HEK293 (cell line): ENCODE data around the gene ZFAND3.

ENCODE experiments used
- CTCF ChIA-PET: fragments of 350-600 bp; formaldehyde crosslinking; extraction: SDS; loops from one replicate; lab custom pipeline; 2021; ENCODE audit warnings: antibody characterized with exemption; lab: Yijun Ruan, JAX
- POLR2A ChIA-PET: fragments of 300-600 bp; formaldehyde crosslinking; extraction: SDS; loops from one replicate; lab custom pipeline; 2020; ENCODE audit warnings: antibody characterized with exemption, inconsistent platforms; lab: Yijun Ruan, JAX
- H3K27ac ChIP-seq: fragments of 200-500 bp; sonication (Bioruptor generic); 2 replicates; pipeline ENCODE4 v1.5.1; 2014; ENCODE audit warnings: low read depth, low read length, control low read depth, inconsistent platforms; ENCODE audit errors: extremely low read depth
- H3K36me3 ChIP-seq, 2 experiments: fragments of 200-500 bp in 1 of 2; sonication (Bioruptor generic) in 1 of 2; 1 replicate in 1 of 2; 2 replicates in 1 of 2; pipeline ENCODE4 v1.5.1; 2014 to 2017; ENCODE audit warnings: inconsistent platforms in 2 of 2, low read length in 2 of 2; ENCODE audit not compliant: control insufficient read depth in 2 of 2, insufficient read depth in 1 of 2
- H3K4me1 ChIP-seq: fragments of 200-500 bp; sonication (Bioruptor generic); 2 replicates; pipeline ENCODE4 v1.5.1; 2014; ENCODE audit warnings: mild to moderate bottlenecking, low read length, inconsistent platforms; ENCODE audit not compliant: control insufficient read depth, insufficient read depth
- H3K4me3 ChIP-seq: 2 replicates; pipeline ENCODE4 v1.5.1; 2011; ENCODE audit warnings: low read depth, mild to moderate bottlenecking, control low read depth, low read length, moderate library complexity
- H3K9me3 ChIP-seq: fragments of 200-500 bp; sonication (Bioruptor generic); 2 replicates; pipeline ENCODE4 v1.5.1; 2014; ENCODE audit warnings: low read depth, low read length, inconsistent platforms; ENCODE audit not compliant: control insufficient read depth, insufficient read depth
- EGR2 ChIP-seq: fragments of 450-650 bp; formaldehyde crosslinking; IDR thresholded peaks from 2 replicates; pipeline ENCODE4 v1.5.1; 2016; ENCODE audit warnings: low read depth, missing biosample characterization, missing genetic modification characterization
- IKZF3 ChIP-seq: fragments of 450-650 bp; IDR thresholded peaks from 2 replicates; pipeline ENCODE4 v1.5.0; 2018; ENCODE audit warnings: missing biosample characterization, mild to moderate bottlenecking, missing genetic modification characterization, moderate library complexity
- PATZ1 ChIP-seq: fragments of 450-650 bp; formaldehyde crosslinking; IDR thresholded peaks from 2 replicates; pipeline ENCODE4 v1.5.1; 2016; ENCODE audit warnings: missing biosample characterization, missing genetic modification characterization
- SALL2 ChIP-seq: fragments of 450-650 bp; formaldehyde crosslinking; IDR thresholded peaks from 2 replicates; pipeline ENCODE4 v1.5.0; 2017; ENCODE audit warnings: missing biosample characterization, mild to moderate bottlenecking, missing genetic modification characterization, borderline replicate concordance
- TCF7L2 ChIP-seq: IDR thresholded peaks from 2 replicates; pipeline ENCODE4 v1.6.1; 2011; ENCODE audit warnings: low read depth, mild to moderate bottlenecking, inconsistent platforms, low read length, moderate library complexity, borderline replicate concordance
- WT1 ChIP-seq: fragments of 450-650 bp; formaldehyde crosslinking; IDR thresholded peaks from 2 replicates; pipeline ENCODE4 v1.5.1; 2016; ENCODE audit warnings: missing biosample characterization, missing genetic modification characterization
- ZBTB20 ChIP-seq: fragments of 450-650 bp; formaldehyde crosslinking; IDR thresholded peaks from 2 replicates; pipeline ENCODE4 v1.5.1; 2016; ENCODE audit warnings: missing biosample characterization, missing genetic modification characterization
- ZBTB48 ChIP-seq: fragments of 450-650 bp; formaldehyde crosslinking; IDR thresholded peaks from 2 replicates; pipeline ENCODE4 v1.5.1; 2016; ENCODE audit warnings: missing biosample characterization, missing genetic modification characterization
- ZFP37 ChIP-seq: fragments of 450-650 bp; formaldehyde crosslinking; IDR thresholded peaks from 2 replicates; pipeline ENCODE4 v1.5.1; 2016; ENCODE audit warnings: missing biosample characterization, missing genetic modification characterization
- ZNF10 ChIP-seq: fragments of 450-650 bp; formaldehyde crosslinking; IDR thresholded peaks from 2 replicates; pipeline ENCODE4 v1.5.1; 2017; ENCODE audit warnings: missing biosample characterization, missing genetic modification characterization
- ZNF114 ChIP-seq: fragments of 450-650 bp; formaldehyde crosslinking; IDR thresholded peaks from 2 replicates; pipeline ENCODE4 v1.5.0; 2017; ENCODE audit warnings: missing biosample characterization, missing genetic modification characterization
- ZNF157 ChIP-seq: fragments of 450-650 bp; formaldehyde crosslinking; IDR thresholded peaks from 2 replicates; pipeline ENCODE4 v1.5.1; 2016; ENCODE audit warnings: missing biosample characterization, missing genetic modification characterization
- ZNF184 ChIP-seq: fragments of 450-650 bp; IDR thresholded peaks from 2 replicates; pipeline ENCODE4 v1.5.1; 2018; ENCODE audit warnings: missing biosample characterization, mild to moderate bottlenecking, missing genetic modification characterization
- ZNF221 ChIP-seq: fragments of 450-650 bp; formaldehyde crosslinking; IDR thresholded peaks from 2 replicates; pipeline ENCODE4 v1.5.1; 2017; ENCODE audit warnings: missing biosample characterization, missing genetic modification characterization, borderline replicate concordance
- ZNF354C ChIP-seq: fragments of 450-650 bp; formaldehyde crosslinking; IDR thresholded peaks from 2 replicates; pipeline ENCODE4 v1.5.1; 2016; ENCODE audit warnings: missing biosample characterization, missing genetic modification characterization, low read depth, borderline replicate concordance
- ZNF37A ChIP-seq: fragments of 450-650 bp; IDR thresholded peaks from 2 replicates; pipeline ENCODE4 v1.5.1; 2018; ENCODE audit warnings: missing biosample characterization, missing genetic modification characterization
- ZNF423 ChIP-seq: fragments of 450-650 bp; formaldehyde crosslinking; IDR thresholded peaks from 2 replicates; pipeline ENCODE4 v1.5.1; 2016; ENCODE audit warnings: missing biosample characterization, missing genetic modification characterization
- ZNF645 ChIP-seq: fragments of 450-650 bp; formaldehyde crosslinking; IDR thresholded peaks from 2 replicates; pipeline ENCODE4; 2016; ENCODE audit warnings: missing biosample characterization, missing genetic modification characterization
- TF ChIP-seq, protein P1 (sequence below): fragments of 450-650 bp; formaldehyde crosslinking; IDR thresholded peaks from 2 replicates; pipeline ENCODE4 v1.5.1; 2016; ENCODE audit warnings: missing biosample characterization, missing genetic modification characterization
- TF ChIP-seq, protein P2 (sequence below): fragments of 450-650 bp; formaldehyde crosslinking; IDR thresholded peaks from 2 replicates; pipeline ENCODE4 v1.5.1; 2017; ENCODE audit warnings: missing biosample characterization, missing genetic modification characterization

Gene ZFAND3

DNA sequence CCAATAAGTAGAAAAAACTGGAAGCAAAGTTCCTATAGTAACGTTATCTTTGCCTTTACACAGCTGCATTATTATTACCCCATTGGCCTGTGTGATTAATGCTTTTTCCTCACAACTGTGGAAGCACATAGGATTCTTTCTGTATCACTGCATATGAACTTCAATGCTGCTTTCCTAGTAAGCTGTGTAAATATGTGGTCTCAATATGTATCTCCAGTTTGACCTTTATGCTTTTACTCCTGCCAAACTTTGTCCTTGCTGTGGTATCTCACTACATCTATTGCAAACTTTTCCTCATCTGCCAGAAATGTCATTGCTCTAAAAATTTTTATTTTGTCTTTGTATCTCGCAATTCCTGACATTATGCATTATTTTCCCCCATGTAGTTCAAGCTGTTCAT, 168.6 kb downstream of the ZFAND3 start:
- Histone ChIP-seq H3K9me3 (no peaks in the 10 kb centered on the region), H3K4me3 (no peak overlapping the region), H3K4me1 (peaks cover 26% of the 10 kb centered on the region), H3K27ac (no peak overlapping the region), H3K36me3 (no peaks in the 10 kb centered on the region)
- 0 out of 2 replicates have a peak, but pooled peaks have one; percentile 14 for TF ChIP-seq ZBTB20 (tag by site-specific recombination)
- no peak for TF ChIP-seq ZNF114 (tag by site-specific recombination)
- ChIA-PET CTCF (interaction anchor here (0.7 to 1.0 kb wide), 2 partner anchors 65 to 197 kb away, joined by 3 read pairs; no protein-coding TSS in a partner anchor), POLR2A (interaction anchor here (0.7 kb wide), 1 partner anchor 283 kb away, joined by 4 read pairs; no protein-coding TSS in a partner anchor)

- Histone ChIP-seq H3K27ac (no peak overlapping the region), H3K4me3 (no peak overlapping the region), H3K4me1 (peaks cover 28% of the 10 kb centered on the region), H3K9me3 (no peaks in the 10 kb centered on the region), H3K36me3 (no peaks in the 10 kb centered on the region)
- ChIA-PET CTCF (interaction anchor here (0.6 to 1.0 kb wide), 3 partner anchors 66 to 198 kb away, joined by 3 read pairs; no protein-coding TSS in a partner anchor), POLR2A (interaction anchor here (0.7 kb wide), 1 partner anchor 284 kb away, joined by 4 read pairs; no protein-coding TSS in a partner anchor)
- TF ChIP-seq ZFP37 (tag by site-specific recombination): no peak
- TF ChIP-seq, protein P1, sequence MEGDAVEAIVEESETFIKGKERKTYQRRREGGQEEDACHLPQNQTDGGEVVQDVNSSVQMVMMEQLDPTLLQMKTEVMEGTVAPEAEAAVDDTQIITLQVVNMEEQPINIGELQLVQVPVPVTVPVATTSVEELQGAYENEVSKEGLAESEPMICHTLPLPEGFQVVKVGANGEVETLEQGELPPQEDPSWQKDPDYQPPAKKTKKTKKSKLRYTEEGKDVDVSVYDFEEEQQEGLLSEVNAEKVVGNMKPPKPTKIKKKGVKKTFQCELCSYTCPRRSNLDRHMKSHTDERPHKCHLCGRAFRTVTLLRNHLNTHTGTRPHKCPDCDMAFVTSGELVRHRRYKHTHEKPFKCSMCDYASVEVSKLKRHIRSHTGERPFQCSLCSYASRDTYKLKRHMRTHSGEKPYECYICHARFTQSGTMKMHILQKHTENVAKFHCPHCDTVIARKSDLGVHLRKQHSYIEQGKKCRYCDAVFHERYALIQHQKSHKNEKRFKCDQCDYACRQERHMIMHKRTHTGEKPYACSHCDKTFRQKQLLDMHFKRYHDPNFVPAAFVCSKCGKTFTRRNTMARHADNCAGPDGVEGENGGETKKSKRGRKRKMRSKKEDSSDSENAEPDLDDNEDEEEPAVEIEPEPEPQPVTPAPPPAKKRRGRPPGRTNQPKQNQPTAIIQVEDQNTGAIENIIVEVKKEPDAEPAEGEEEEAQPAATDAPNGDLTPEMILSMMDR (tag by site-specific recombination): no peak
- TF ChIP-seq ZNF37A (tag by site-specific recombination): no peak
- no peak for TF ChIP-seq WT1 (tag by site-specific recombination)
- TF ChIP-seq ZNF10 (tag by site-specific recombination): no peak
- TF ChIP-seq, protein P2, sequence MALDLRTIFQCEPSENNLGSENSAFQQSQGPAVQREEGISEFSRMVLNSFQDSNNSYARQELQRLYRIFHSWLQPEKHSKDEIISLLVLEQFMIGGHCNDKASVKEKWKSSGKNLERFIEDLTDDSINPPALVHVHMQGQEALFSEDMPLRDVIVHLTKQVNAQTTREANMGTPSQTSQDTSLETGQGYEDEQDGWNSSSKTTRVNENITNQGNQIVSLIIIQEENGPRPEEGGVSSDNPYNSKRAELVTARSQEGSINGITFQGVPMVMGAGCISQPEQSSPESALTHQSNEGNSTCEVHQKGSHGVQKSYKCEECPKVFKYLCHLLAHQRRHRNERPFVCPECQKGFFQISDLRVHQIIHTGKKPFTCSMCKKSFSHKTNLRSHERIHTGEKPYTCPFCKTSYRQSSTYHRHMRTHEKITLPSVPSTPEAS (tag by site-specific recombination): no peak
- no peak for TF ChIP-seq ZBTB48 (tag by site-specific recombination)
- TF ChIP-seq ZNF423: no peak
- TF ChIP-seq TCF7L2: no peak
- TF ChIP-seq ZNF184 (tag by site-specific recombination): no peak
- TF ChIP-seq EGR2 (tag by site-specific recombination): no peak
- TF ChIP-seq IKZF3: no peak
- TF ChIP-seq ZNF354C (tag by site-specific recombination): no peak
Measured at GRCh38 chr6:37988696-37989095, 169.2 kb downstream of the ZFAND3 start.

DNA sequence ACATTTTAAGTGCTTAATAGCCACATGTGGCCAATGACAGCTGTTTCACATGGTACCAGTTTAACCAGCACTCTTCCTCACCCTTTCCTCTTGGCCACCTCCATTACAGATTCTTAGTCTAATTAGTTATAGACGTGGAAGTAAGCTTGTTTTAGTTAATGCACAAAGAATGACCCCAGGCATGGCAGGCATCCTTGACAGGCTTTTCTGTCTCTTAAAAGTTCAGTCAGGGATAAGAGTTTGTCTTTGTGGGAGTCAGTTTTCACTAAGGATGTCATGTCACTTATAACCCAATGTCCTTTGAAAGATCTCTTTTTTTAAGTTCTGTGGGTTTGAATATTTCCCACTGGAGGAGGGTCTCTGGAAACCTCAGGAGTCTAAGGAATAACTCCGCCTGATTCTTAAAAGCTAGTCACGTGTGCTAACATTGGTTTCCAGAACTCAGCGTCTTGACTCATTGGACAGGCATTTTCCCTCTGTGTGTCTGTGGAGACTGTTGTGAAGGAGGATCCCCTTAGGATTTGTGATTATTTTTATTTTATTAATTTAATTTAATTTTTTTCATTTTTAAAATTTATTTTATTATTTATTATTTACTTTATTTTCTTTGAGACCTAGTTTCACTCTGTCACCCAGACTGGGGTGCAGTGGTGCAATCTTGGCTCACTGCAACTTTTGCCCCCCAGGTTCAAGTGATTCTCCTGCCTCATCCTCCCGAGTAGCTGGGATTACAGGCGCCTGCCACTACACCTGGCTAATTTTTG, 171.4 kb downstream of the ZFAND3 start:
- no peaks in the 10 kb centered on the region for H3K9me3 ChIP-seq
- H3K4me1 ChIP-seq: peaks cover 39% of the 10 kb centered on the region
- H3K36me3 ChIP-seq: no peaks in the 10 kb centered on the region
- CTCF ChIA-PET: interaction anchor here (0.6 kb wide), 1 partner anchor 55 kb away, joined by 3 read pairs; no protein-coding TSS in a partner anchor
- POLR2A ChIA-PET: interaction anchor here (1.1 kb wide), 1 partner anchor 172 kb away, joined by 3 read pairs; no protein-coding TSS in a partner anchor
- H3K27ac ChIP-seq: no peak overlapping the region
- H3K4me3 ChIP-seq: no peak overlapping the region
- no peak for TF ChIP-seq ZNF645 (tag by site-specific recombination)
- TF ChIP-seq PATZ1: no peak
- TF ChIP-seq ZNF157: no peak
- no peak for TF ChIP-seq WT1 (tag by site-specific recombination)
- TF ChIP-seq ZNF221 (tag by site-specific recombination): no peak
- no peak for TF ChIP-seq SALL2 (tag by site-specific recombination)
